Dedifferentiated amniotic fluid mesenchymal stem cell (primary cell): ENCODE measurements around the gene CRTC1.

Source experiments
- DNase-seq: peaks from one replicate; pipeline ENCODE4 v3.0.0-alpha.2; 2016; ENCODE audit errors: extremely low spot score

CRTC1 gene

DNA sequence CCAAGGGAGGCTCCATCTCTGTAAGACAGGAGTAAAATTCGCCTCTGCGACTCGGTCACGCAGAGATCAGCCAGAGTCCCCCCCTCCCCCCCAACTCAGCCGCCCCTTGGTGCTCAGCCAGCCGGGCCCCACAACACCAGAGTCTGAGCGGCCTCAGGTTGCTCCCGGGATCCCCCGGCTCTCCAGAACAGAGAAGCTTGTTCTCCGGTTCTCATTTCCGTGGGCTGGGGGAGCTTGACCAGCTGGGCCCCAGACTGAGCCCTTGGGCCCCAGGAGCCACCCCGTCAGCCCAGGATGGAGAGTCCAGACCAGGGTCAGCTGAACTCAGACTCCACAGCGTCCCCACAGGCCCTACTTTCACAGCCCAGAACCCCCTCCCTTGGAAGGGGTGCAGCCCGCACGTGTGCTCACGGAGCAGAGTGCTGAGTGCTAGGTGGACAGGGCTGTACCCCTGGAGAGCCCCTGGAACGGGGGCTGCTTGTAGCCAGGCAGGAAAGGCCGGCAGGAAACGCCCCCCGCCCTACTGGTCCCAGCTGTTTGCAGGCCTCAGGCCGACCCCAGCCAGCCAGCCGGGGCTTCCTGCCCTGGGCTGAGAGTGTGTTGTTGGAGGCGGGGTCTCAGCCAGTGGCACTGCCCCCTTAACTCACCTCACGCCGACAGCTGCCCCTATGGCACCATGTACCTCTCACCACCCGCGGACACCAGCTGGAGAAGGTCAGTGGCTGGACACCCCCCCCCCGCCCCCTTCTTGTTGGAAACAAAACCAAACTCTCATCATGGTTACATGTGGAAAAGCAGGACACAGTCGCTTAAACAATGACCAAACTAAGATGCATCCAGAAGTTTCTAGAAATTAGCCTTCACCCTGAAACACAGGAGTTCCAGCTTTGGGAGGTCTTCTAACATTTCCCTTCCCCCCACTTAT is 63.2 kb downstream of the CRTC1 start:
- DNase-seq = no peak

DNA sequence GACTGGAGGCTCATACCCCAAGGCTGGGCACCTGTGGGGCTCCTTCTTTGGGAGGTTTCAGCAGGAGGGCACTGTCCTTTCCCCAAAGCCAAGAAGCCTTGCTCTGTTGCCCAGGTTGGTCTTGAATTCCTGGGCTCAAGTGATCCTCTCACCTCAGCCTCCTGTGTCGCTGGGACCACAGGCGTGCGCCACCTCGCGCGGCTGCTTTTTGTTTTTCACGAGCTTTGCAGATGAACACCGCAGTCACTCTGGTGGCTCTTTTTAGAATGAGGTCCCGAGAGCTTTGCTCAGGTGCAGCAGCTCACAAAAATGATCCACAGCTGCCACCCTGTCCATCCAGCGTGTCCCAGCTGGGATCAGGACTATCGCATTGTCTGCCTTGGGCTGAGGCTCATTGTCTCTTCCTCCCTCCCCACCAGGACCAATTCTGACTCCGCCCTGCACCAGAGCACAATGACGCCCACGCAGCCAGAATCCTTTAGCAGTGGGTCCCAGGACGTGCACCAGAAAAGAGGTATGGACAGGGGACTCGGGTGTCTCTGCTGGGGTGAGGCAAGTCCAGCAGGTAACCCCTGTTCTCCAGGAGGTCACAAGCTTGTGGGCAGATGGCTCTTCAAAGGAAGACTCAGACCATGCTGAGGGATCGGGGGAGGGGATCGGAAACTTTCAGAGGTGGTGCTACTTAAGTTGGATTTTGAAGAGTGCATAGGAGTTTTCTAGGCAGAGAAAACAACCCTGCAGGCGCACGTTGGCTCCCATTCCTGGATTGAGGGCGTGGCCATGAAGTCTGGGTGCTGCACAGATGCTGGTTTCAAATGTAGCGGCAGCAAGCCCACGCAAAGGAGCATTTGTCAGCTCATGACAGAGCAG is 66.1 kb downstream of the CRTC1 start:
- DNase-seq = no peak

DNA sequence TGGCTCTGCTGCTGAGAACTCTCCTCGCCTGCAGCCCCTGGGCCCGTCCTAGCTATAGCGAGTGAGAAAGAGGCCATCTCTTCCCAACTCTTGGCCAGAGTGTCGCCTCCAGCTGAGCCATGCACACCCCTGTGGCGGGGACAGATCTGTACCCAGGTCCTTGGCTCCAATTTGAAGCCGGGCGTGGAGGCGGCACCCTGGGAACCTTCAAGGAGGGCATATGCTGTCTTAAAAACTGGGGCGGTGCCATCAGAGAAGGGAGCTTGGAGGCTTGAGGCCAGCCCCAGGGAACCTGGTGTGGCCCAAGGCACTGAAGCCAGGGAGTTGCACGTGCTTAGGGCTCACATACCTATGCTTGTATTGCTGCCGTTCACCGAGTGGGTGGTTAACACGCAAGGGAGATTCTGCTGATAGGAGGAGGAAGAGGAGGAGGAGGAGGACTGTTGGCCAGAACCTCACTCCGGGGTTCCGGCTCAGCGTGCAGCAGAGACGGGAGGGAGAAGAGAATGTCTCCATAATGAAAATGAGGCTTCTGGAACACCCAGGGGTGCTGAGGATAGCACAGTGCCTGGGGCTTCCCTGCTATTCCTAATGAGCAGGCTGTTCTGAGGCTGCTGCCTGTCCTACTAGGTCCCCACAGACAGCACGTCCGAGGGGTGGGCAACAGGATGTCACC is 67.0 kb downstream of the CRTC1 start:
- no peak for DNase-seq

DNA sequence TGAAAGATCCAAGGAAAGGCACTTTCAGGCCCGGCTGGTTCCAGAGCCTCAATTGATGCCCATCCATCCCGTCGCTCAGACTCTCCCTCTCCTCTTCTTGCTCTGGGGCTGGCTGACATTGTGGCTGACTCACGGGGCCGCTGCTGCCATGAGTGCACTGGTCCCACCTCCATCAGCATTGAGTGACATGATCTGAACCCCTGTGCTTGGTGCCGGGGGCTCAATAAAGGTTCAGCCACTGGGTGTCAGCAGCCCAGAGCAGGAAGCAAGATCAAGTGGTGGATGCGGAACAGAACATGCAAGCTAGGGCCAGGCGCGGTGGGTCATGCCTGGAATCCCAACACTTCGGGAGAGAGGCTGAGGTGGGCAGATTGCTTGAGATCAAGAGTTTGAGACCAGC is 68.1 kb downstream of the CRTC1 start:
- DNase-seq = no peak

DNA sequence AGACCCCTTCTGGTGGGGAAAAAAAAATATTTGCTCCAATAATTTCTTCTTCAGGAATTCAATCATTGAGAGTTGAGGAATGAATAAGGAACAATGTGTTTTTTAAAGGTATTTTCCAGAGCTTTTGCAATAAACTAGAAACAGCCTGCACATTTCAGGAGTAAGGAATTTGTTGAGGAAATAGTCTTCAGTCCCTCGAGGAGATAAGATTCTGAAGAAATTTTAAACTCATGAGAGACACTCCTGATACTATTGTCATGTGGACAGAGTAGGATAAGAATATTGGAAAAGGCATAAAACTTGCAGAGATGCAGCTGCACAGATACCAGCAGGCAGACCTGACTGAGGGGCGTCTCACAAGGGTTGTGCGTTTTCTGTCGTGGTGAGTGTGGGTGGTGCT is 71.0 kb downstream of the CRTC1 start:
- no peak for DNase-seq

DNA sequence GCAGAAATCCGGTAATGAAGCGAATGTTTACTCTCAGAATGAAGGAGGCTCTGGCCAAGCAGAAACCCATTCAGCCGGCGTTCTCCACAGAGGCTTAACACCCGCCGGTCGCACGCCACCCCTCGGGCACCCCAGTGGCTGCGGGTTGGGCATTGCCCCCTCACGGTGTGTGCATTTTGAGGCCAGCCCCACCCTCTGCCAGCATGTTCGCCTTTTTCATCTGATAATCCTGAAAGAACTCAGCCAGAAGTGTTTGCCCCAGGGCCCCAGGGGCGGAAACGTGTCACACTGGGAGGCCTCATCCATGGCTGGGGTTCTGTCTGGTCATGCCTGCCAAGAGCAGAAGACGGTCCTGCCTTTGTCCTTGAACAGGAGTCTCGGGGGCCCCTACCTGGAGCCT is 73.4 kb downstream of the CRTC1 start:
- no peak for DNase-seq

DNA sequence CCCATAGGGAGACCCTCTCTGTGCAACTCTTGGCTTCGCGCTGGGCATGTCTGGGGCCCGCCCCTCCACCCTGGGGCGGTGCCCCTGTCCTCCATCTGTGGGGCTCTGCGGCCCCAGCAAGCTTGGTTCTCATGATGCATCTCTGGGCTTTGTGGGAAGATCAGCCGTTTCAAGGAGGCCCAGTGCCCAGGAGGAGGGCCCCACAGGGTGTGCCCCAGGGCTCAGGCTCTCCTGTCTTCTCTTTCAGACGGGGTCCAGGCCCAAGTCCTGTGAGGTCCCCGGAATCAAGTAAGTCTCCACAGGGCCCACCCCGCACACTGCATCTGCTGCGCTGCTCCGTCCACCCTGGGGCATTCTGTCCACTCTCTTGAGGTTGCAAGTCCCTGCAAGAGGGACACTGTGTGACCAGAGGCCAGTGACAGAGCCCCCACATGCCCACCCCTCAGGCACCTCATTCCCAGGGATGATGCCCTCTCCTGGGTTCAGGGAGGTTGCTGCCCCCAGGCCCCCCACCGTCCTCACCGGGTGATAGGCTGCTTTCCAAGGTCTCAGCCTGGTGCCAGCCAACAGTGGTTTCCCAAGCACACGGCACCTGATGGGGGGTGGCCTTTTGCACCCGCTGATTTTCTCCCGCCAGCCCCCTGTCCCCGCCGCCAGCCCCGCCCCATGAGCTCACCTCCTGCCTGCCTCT is 76.0 kb downstream of the CRTC1 start:
- DNase-seq = no peak

DNA sequence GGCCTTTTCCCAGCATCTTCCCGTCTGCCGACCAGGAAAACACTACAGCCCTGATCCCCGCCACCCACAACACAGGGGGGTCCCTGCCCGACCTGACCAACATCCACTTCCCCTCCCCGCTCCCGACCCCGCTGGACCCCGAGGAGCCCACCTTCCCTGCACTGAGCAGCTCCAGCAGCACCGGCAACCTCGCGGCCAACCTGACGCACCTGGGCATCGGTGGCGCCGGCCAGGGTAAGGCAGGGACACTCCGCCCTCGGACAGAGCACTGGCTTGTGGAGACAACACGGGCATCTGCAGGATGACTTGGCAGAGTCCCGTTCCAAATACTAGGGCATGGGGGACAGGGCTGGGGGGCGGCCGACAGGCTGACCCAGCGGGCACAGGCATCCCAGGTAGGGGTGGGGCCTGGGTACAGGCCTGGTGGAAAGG is 76.5 kb downstream of the CRTC1 start:
- no peak for DNase-seq

DNA sequence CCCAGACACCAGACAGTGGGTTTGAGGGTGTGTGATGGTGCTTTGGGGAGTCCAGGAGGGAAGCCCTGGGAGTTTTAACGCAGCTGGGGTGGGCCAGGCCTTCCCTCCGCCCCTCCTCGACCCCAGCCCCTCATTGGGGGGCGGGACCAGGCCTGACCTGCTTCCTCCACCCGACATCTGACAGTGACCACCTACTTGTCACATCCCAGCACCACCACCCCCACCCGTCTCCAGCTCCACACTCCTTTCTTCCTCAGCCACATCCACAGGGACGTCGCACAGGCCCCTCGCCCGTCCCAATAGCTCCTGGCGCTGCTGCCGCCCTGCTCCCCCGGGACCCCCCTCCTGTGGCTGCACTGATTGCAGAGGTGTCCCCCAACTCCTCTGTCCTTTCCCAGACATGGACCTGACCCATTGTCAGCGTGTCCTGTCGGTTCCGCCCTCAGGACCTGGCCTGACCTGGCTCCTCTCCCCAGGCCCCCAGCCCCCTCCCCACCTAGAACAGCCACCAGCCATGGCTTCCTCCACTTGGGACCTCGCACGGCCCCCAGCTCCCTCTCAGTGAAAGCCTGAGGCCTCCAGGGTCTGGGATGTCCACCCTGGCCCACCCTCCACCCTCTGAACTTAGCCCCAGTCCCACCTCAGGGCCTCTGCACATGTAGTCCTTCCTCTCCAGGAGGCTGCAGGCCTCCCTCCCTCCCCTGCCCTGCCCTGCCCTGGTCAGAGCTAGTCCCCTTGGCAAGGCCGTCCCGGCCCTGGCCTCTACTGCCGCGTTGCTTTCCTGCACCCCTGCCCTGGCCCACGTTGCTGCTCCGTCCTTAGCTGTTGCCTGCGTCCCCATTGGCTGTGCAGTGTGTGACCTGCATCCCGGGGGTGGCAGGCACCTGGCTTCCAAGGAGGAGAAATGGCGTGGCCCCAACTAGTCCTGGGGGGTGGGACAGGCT is 77.2 kb downstream of the CRTC1 start:
- no peak for DNase-seq

DNA sequence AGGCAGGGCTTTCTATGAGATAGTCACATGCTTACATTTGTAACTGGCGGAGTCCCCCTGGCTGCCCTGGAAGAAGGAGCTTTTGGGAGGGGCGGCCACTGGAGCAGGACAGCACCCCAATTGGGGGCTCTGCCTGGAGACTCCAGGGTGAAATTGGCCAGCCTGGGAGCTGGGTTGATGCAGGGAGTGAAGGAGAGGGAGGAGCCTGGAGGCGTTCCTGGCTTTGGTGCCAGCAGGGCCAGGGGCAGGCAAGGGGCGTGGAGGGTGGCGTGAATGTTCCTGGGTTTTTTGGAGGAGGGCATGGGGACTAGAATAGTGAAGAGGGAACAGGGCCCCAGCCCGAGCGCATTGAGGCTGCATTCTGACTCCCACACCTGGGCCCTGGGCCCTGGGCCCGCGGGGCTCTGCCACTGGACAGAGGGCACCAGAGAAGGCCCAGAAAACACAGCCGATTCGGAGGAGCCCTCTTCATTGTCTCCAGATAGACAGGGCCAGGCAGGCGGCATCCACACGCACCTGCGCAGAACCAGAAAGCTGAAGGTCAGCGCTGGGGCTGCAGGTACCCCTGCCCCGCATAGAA is 78.1 kb downstream of the CRTC1 start:
- DNase-seq = no peak

DNA sequence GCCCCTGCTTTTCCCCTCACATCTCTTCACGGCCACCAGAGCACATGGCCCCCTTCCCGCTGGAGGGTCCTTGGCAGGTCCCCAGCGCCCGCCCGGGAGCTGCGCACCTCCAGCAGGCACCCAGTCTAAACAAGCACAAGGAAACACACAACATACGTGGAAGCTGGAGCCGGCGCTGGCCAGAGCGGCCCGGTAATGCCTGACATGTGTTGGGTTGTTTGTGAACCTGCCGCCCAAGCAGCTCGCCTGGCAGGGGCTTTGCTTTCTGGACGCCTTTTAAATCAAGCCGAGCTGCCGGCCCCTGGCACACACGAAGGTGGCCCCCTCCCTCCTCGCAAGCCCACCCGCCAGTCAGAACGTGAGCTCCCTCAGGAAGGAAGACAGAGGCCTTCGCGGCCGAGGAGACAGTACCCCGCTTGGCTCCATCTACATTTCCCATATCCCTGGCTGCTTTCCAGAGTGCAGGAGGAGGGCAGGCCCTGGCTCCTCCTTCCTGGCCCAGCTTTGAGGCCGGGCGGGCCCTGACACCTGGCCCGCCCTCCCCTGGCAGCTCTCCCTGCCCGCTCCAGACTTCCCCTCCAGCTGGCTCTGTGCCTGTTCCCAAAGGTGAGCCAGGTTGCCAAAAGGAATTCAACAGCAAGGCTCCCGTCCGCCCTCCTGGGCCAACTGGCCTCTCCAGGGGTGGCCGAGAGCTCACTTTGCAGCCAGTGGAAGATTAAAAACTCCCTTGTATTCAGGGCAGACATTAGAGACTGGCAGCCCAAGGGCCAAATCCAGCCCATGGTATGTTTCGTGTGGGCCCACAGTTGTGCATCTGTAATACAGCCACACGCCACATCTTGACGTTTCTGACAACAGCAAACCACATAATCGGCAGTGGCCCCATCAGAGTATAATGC is 78.9 kb downstream of the CRTC1 start:
- no peak for DNase-seq

DNA sequence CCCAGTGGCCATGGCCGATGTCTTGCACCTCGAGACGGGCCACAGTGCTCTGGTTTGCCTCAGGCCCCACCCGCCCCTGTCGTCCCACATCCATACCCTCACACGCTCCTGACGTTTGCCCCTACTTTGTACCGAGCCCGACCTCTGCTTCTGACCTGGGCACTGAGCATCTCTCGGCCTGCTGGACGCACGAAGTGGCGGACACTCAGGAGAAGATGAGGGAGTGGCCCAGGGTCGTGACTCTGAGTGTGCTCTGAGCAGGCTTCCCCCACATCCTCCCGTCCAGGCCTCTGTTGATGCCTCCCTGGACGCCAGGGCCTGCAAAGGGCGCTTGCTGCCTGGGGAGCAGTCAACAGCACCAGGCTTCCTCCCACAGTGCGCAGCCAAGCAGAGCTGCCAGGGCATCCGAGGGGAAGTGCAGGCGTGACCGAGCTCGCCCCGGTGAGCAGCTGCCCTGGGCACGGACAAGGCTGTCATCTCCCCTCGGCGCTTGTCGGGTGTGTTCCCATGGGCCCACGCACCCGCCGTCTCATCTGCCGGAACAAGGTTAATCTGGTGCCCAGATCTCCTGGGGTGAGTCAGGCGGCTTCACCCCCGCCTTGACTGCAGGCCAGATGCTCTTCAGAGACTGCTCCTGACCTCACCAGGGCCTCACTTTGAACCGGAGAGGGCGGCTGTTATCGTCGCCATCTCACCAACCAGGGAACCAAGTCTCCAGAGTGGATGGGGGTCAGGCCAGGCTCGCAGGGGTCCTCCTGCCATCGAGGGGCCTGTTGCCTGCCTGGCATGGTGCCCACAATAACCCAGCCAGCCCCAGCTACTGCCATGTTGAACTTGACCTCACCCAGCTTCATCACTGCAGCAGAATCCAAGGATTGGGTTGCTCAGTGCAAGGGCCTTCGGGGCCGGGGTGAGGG is 80.5 kb downstream of the CRTC1 start:
- DNase-seq = no peak

DNA sequence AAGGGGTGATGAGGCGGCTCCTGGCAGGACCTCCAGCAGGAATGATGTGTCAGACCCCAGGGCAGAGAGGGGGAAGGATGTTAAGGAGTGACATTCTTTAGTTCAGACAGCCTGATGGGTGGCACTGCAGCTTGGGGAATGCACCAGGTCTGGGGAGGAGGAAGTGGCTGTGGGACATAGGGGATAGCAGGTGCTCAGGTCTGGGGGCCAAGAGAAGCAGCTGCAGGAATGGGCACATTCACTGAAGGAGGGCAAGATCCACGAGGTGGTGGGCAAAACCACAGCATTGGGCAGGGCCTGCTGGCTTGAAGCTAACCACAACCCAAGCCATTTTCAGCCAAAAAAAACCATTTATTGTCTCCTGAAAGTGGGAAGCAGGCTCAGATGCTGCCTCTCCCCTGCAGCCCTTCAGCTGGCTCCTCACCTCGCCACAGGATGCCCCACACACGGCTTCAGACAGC is 81.1 kb downstream of the CRTC1 start:
- no peak for DNase-seq

DNA sequence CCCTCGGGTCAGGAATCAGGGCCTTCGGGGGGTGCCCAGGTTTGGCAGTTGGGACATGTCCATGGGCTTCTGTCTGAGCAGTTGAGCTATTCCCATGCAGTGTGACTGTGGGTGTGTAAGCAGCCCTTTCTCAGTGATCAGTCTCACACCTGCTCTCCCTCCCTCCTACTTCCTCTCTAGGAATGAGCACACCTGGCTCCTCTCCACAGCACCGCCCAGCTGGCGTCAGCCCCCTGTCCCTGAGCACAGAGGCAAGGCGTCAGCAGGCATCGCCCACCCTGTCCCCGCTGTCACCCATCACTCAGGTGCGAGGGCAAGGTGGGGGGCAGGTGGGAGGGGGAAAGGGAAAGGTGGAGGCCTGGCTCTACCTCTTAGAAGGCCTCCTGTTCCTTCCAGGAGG is 81.7 kb downstream of the CRTC1 start:
- no peak for DNase-seq

DNA sequence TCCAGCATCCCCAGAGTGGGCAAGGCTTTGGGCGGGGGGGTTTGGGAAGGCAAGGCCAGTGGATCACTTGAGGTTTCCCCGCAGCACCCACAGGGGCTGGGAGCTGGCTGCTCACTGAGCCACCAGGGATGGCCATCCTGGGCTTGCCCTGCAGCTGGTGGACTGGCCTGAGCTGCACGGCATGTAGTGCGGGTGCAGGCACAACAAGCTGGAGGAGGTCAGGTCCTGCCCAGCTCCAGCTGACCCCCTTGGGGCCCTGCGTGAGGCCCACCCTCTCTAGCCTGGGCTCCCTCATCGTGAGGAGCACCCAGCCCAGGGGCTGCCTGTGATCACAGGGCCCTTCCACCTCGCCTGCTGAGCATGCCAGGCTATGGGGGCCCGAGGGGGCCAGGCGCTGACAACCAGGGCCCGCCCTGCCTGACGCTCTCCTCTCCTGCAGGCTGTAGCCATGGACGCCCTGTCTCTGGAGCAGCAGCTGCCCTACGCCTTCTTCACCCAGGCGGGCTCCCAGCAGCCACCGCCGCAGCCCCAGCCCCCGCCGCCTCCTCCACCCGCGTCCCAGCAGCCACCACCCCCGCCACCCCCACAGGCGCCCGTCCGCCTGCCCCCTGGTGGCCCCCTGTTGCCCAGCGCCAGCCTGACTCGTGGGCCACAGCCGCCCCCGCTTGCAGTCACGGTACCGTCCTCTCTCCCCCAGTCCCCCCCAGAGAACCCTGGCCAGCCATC is 84.7 kb downstream of the CRTC1 start:
- DNase-seq = no peak

DNA sequence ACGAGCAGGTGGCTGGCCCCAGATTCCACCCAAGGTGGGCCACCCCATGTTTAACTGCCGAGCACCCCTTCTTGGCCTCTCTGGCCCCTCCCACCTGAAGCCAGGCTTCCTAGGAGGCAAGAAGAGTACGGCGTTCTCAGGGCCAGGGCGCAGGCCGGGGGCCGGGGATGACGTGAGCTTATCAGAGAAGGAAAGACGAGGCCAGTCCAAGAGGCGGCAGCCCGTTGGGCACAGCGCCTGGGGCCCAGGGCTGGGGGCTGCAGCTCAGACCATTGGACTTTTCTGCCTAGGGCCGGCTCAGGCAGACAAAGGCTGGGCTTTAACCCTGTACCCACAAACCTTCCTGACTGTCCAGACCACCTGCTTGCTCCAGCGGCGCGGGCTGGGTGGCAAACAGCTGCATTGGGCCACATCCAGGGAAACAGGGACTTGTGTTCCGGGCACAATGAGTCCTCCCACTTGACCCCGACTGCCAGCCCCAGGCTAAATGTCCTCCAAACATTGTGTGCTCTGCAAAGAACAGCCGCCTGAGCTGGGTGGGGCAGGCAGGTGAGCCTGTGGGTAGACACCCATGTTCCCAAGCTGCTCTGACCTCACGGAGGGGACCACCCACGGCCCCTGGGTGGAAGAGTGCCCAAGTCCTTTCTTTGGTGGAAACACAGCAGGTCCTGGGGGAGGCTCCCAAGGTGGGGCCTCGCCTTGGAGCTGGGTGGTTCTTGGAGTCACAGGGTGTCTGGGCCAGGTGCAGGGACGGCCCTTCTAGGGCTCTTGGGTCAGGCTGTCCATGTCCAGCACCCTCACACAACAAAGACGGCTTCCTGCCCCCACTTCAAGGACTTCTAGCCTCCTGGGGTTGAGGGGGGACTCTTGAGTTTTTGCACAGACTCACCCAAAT is 85.8 kb downstream of the CRTC1 start:
- no peak for DNase-seq
